ENCODE measurements around the gene EML3. TPM values are rescaled to one million over a fixed set of nuclear protein-coding genes. Genes with fewer than 3 reads are reported as not detected.
A peak's percentile ranks its signal among the peaks of the same experiment; 100 is the strongest.

The EML3 gene
- total and polyA plus RNA-seq, 2 of the 13 experiments (the other 11 are each of a cell fraction or from before 2014, with no cell fraction given) = 10.6 to 12.3 TPM

GRCh38 chr11:62601372-62602140, 11.0 kb downstream of the EML3 start, which contains the start of gene MTA2 (continued):
- TF ChIP-seq AFF4 (CRISPR knock-in tag; IDR thresholded peaks at IDR 0.05) = peak; percentile 67; the same call in 1 of the 2 replicates
- peak; percentile 25; the same call in 1 of the 2 replicates for TF ChIP-seq FOXA3 (CRISPR knock-in tag; IDR thresholded peaks at IDR 0.05)
- TF ChIP-seq ZNF318 (CRISPR knock-in tag; IDR thresholded peaks at IDR 0.05) = no peak
- peak; percentile 52; the same call in 1 of the 2 replicates for TF ChIP-seq ZNF788 (CRISPR knock-in tag; IDR thresholded peaks at IDR 0.05; ENCODE audit: borderline replicate concordance)
- TF ChIP-seq ZNF770 (CRISPR knock-in tag; IDR thresholded peaks at IDR 0.05) = peak; percentile 41; the same call in 1 of the 2 replicates
- no peak for TF ChIP-seq NPAS2 (CRISPR knock-in tag; IDR thresholded peaks at IDR 0.05; ENCODE audit: borderline replicate concordance)
- no peak for TF ChIP-seq ZUFSP (CRISPR knock-in tag; IDR thresholded peaks at IDR 0.05; ENCODE audit: borderline replicate concordance)
- TF ChIP-seq KDM2A (CRISPR knock-in tag; IDR thresholded peaks at IDR 0.05; ENCODE audit: borderline replicate concordance, low read depth) = peak; percentile 96
- 0 out of 2 replicates have a peak, but pooled peaks have one; percentile 26 for TF ChIP-seq ZBTB14 (CRISPR knock-in tag; IDR thresholded peaks at IDR 0.05)

All from HepG2 (cell line).